A549 (cell line): ENCODE measurements around the gene NPC1L1.

Source experiments
- CEBPB ChIP-seq, 2 experiments: fragments of >200 bp in 1 of 2; sonication (Bioruptor Twin) in 1 of 2; formaldehyde crosslinking in 1 of 2; IDR thresholded peaks; 2 replicates each; pipeline ENCODE4 v1.6.1; 2012 to 2016
- EP300 ChIP-seq, 2 experiments: fragments of >200 bp; sonication (Bioruptor Twin); formaldehyde crosslinking; IDR thresholded peaks; 2 replicates in 1 of 2; 3 replicates in 1 of 2; pipeline ENCODE4 v1.6.1; 2016 to 2017
- FOSL2 ChIP-seq, 2 experiments: fragments of 450-650 bp in 1 of 2; fragments of >200 bp in 1 of 2; sonication (Bioruptor Twin) in 1 of 2; formaldehyde crosslinking; IDR thresholded peaks; 2 replicates each; pipeline versions ENCODE4 v1.5.0 to v1.6.1; 2016 to 2020; ENCODE audit warnings: mild to moderate bottlenecking in 1 of 2, moderate library complexity in 1 of 2
- KDM1A ChIP-seq: fragments of 200-600 bp; sonication (generic); IDR thresholded peaks from 2 replicates; pipeline ENCODE4 v1.6.1; 2016; ENCODE audit warnings: low read depth, mild to moderate bottlenecking
- MAZ ChIP-seq: fragments of 150-350 bp; IDR thresholded peaks from 2 replicates; pipeline ENCODE4 v1.6.1; 2014; ENCODE audit warnings: antibody characterized with exemption, low read depth, low read length, borderline replicate concordance
- POLR2A ChIP-seq: IDR thresholded peaks from 2 replicates; pipeline ENCODE4 v1.6.1; 2012; ENCODE audit warnings: mild to moderate bottlenecking, low read length
- TF ChIP-seq, protein P1 (sequence below): fragments of >200 bp; sonication (Bioruptor Twin); formaldehyde crosslinking; IDR thresholded peaks from 3 replicates; pipeline ENCODE4 v1.5.1; 2016

GRCh38 chr7:44497155-44498027 is 43.7 kb downstream of the NPC1L1 start:
- TF ChIP-seq, protein P1, sequence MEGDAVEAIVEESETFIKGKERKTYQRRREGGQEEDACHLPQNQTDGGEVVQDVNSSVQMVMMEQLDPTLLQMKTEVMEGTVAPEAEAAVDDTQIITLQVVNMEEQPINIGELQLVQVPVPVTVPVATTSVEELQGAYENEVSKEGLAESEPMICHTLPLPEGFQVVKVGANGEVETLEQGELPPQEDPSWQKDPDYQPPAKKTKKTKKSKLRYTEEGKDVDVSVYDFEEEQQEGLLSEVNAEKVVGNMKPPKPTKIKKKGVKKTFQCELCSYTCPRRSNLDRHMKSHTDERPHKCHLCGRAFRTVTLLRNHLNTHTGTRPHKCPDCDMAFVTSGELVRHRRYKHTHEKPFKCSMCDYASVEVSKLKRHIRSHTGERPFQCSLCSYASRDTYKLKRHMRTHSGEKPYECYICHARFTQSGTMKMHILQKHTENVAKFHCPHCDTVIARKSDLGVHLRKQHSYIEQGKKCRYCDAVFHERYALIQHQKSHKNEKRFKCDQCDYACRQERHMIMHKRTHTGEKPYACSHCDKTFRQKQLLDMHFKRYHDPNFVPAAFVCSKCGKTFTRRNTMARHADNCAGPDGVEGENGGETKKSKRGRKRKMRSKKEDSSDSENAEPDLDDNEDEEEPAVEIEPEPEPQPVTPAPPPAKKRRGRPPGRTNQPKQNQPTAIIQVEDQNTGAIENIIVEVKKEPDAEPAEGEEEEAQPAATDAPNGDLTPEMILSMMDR, result no peak
- TF ChIP-seq EP300 (IDR thresholded peaks at IDR 0.05) (no peak), POLR2A (no peak), MAZ (no peak), KDM1A (no peak), CEBPB (IDR thresholded peaks at IDR 0.05) (no peak), FOSL2 (IDR thresholded peaks at IDR 0.05) (no peak), FOSL2 (CRISPR knock-in tag; IDR thresholded peaks at IDR 0.05) (no peak)
